Esophagus (tissue), 2 donors: Measurements from ENCODE around the gene APOM. TPM values are rescaled to one million over a fixed set of nuclear protein-coding genes. Genes with fewer than 3 reads are reported as not detected.

Source experiments
- H3K27ac ChIP-seq, 2 donors: one replicate each; pipeline ENCODE4 v1.5.1; 2013; ENCODE audit warnings: low read depth in 2 of 2, mild to moderate bottlenecking in 2 of 2, inconsistent platforms in 1 of 2, low read length in 1 of 2, moderate library complexity in 1 of 2
- H3K27me3 ChIP-seq, 2 donors: one replicate each; pipeline ENCODE4 v1.6.1; 2013; ENCODE audit warnings: low read length in 2 of 2, control low read depth in 1 of 2, mild to moderate bottlenecking in 1 of 2; ENCODE audit not compliant: insufficient read depth in 2 of 2, control insufficient read depth in 1 of 2
- H3K36me3 ChIP-seq, 2 donors: one replicate each; pipeline ENCODE4 v1.6.1; 2013; ENCODE audit warnings: low read length in 1 of 2; ENCODE audit not compliant: control insufficient read depth in 2 of 2, insufficient read depth in 2 of 2
- H3K4me1 ChIP-seq, 2 donors: one replicate each; pipeline ENCODE4 v1.6.1; 2013; ENCODE audit warnings: low read length in 1 of 2; ENCODE audit not compliant: control insufficient read depth in 2 of 2, insufficient read depth in 2 of 2
- H3K4me3 ChIP-seq, 2 donors: one replicate each; pipeline ENCODE4 v1.5.1; 2013; ENCODE audit warnings: low read length in 2 of 2, mild to moderate bottlenecking in 2 of 2, low read depth in 1 of 2, moderate library complexity in 1 of 2
- H3K9me3 ChIP-seq, 2 donors: one replicate each; pipeline ENCODE4 v1.6.1; 2013; ENCODE audit warnings: mild to moderate bottlenecking in 2 of 2, low read depth in 1 of 2, low read length in 1 of 2, moderate library complexity in 1 of 2; ENCODE audit not compliant: control insufficient read depth in 2 of 2, insufficient read depth in 1 of 2
- WGBS, 2 donors: extraction: QIAGEN DNeasy Blood & Tissue Kit; methylation state at CpG; one replicate each; pipeline ENCODE4 v1.1.7; 2013; 5-methylcytosine and 5-hydroxymethylcytosine counted together
- polyA plus RNA-seq, 2 donors: library from polyadenylated mRNA; stranded (reverse); fragments of 200-250 nt; gene quantifications; one replicate each; pipeline ENCODE4 v1.2.3, GENCODE V29; 2013
- donor health status: healthy with polysubstance abuse.
- donor health status: Bipolar disorder and iron deficiency.

The APOM gene
- polyA plus RNA-seq, 2 donors, result 4.3 to 6.0 TPM

DNA sequence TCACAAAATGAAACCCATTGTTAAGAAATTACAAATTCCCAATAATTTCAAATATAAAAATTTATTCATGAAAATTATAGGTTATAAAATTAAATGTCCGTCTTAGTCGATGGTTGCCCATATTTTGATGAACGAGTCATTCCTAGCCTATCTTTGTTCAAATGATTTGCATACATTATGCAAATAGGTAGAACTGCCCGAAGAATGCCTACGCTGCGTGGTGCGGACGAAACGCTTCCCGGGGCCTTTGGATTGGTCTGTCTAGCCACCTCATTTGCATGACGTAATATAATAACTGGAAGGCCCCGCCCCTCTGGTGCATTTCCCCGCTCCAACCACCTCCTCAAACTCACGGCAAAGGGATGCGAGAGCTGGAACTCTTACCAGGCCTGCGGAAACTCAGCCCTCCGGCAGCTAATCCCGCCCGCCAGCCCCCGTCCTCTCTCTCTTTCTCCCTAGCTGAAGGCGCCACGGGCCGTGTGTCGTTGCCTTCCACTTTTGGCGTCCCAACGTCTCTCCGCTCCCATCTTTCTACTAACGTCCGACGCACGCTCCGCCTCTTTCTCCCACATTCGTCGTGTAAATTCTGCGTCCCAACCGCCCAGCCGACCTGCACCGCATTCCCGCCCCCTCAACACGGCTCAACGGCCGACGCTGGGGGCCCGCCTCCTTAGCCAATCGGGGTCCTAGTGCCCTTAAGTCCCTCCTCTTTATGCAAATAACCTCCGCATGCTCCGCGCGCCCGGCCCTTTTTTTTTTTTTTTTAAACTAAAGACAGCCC, 35.7 kb upstream of the APOM start:
- H3K36me3 ChIP-seq, result peaks cover 6 to 10% of the 10 kb centered on the region in 2 donors
- H3K9me3 ChIP-seq, result no peaks in the 10 kb centered on the region
- no peaks in the 10 kb centered on the region for H3K27me3 ChIP-seq
- H3K4me3 ChIP-seq, result peak overlapping the region; percentile 71 to 87
- WGBS, 2 donors, result 0% methylated on average over 50 of the region's 50 CpGs
- no peaks in the 10 kb centered on the region for H3K4me1 ChIP-seq
- peak overlapping the region; percentile 99 to 100 for H3K27ac ChIP-seq

DNA sequence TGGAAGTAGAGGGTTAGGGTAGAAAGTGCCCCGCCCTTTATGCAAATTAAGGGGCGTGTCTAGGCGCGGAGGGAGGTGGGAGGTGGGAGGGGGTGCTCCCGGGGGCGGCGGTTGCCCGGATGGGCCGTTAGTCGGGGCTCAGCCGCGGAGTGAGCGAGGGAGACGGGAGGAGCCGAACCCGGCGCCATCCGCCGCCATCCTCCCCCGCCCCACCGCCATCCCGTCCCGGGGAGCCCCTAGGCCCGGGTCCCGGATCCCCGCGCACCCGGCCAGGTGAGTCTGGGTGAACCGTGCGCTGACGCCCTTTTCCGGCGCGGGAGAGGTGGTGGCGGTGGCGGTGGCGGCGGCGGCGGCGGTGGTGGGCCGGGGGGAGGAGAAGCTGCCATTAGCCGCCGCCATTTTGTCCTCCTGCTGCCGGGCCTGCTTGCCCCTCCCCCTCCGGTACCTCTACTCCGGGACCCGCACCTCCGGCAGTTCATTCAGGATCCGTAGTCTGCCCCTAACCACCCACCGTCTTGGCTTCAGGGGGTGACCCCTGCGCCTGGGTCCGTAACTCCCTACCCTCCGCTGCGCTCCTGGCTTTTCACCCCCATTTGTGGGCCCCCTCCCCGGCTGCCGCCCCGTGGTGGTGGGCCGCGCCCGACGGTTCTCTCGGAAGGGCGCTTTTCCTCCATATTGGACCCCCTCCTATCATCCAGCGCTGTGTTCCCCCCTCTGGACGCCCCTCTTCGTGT, 34.9 kb upstream of the APOM start, which contains the start of gene PRRC2A:
Gene PRRC2A, plus strand, starts transcription at position 130 of the 734 bp plus-strand sequence. CDS start 2,075 bp downstream, outside the sequence.
- WGBS, 2 donors, result 0% methylated on average over 36 to 66 of the region's 67 CpGs
- peaks cover 13 to 17% of the 10 kb centered on the region in 2 donors for H3K36me3 ChIP-seq

DNA sequence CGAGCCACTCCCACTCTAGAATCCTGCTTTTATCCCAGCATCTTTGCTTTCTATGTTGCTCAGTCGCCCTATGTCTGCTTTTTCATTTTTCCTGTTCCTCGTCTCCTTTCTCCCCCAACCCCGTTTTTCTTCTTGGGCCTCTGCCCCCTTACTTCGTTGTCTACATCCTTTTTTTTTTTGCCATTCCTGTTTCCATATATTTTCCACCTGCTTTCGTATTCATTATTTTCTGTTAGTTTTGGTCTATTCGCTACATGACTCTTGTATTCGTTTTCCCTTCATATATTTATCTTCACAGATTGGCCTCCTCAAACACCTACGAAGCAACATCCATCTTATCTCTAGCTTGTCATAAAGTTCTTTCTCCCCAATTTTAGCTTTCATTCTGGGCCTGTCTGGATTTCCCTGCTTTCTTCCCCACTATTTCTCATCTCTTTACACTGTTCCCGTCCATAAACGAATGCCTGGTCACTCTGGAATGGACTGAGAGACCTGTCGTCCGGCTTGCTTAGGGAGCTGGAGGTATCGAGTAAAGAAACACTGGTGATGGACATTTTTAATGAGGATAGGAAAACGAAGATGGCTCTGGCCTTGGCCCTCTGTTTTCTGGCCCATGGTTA, 34.3 kb upstream of the APOM start:
- Histone ChIP-seq H3K9me3 (no peaks in the 10 kb centered on the region), H3K4me3 (peak overlapping the region; percentile 71 to 87), H3K27me3 (no peaks in the 10 kb centered on the region), H3K27ac (peak overlapping the region; percentile 93 to 99), H3K4me1 (no peaks in the 10 kb centered on the region), H3K36me3 (peaks cover 16 to 20% of the 10 kb centered on the region in 2 donors)
- 7 to 8% methylated on average over 15 of the region's 15 CpGs for WGBS, 2 donors

More for the DNA sequence above, 34.9 kb upstream of the APOM start, which contains the start of gene PRRC2A:
- peak within 1 kb of the TSS; percentile 71 to 87 for H3K4me3 ChIP-seq
- no peaks in the 10 kb centered on the region for H3K27me3 ChIP-seq
- no peaks in the 10 kb centered on the region for H3K9me3 ChIP-seq
- H3K27ac ChIP-seq, result peak within 1 kb of the TSS; percentile 99 to 100
- H3K4me1 ChIP-seq, result no peaks in the 10 kb centered on the region

DNA sequence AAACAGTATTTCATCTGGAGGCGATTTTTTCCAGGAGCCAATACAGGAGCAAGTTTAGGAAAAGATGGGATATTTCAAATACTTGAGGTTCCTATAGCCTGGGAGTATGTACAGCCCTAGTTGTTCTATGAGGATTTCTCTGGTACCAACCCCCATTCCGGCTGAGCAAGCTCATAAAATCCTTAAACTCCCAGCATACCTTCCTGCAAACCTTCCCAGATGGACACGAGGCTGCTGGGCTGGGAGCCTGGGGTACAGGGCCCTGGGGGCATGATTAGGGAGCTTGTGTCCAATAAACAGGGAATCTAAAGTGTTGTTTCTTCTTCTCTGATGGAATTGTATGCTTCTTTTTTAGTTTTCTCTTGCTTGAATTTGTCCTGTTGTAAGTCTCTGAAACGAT, 33.7 kb upstream of the APOM start:
- no peaks in the 10 kb centered on the region for H3K4me1 ChIP-seq
- H3K9me3 ChIP-seq, result no peaks in the 10 kb centered on the region
- 18% methylated on average over 4 of the region's 4 CpGs for WGBS, 2 donors
- peak overlapping the region in 1 of 2 donors; percentile 71 for H3K4me3 ChIP-seq
- peak overlapping the region; percentile 89 to 99 for H3K27ac ChIP-seq
- H3K27me3 ChIP-seq, result no peaks in the 10 kb centered on the region
- peaks cover 18 to 25% of the 10 kb centered on the region in 2 donors for H3K36me3 ChIP-seq

DNA sequence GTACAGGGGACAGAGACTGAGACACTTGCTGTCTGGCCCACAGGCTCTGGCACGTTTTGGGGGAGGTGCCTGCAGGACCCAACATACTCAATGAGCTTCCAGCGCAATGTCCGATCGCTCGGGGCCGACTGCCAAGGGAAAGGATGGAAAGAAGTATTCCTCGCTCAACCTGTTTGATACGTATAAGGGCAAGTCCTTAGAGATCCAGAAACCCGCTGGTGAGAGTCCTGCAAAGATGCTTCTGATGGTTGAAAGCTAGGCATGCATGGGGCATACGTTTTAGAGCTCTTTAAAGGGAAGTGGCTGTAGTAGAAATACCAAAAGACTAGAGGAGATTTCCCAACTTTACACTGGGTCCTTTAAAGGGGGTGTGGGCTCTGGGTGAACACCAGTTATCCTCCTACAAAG, 33.0 kb upstream of the APOM start:
- WGBS, 2 donors, result 32 to 41% methylated on average over 10 of the region's 10 CpGs
- no peaks in the 10 kb centered on the region for H3K4me1 ChIP-seq
- H3K36me3 ChIP-seq, result peaks cover 24 to 32% of the 10 kb centered on the region in 2 donors
- peak overlapping the region in 1 of 2 donors; percentile 71 for H3K4me3 ChIP-seq
- no peaks in the 10 kb centered on the region for H3K27me3 ChIP-seq
- peak overlapping the region; percentile 71 to 99 for H3K27ac ChIP-seq
- H3K9me3 ChIP-seq, result no peaks in the 10 kb centered on the region

DNA sequence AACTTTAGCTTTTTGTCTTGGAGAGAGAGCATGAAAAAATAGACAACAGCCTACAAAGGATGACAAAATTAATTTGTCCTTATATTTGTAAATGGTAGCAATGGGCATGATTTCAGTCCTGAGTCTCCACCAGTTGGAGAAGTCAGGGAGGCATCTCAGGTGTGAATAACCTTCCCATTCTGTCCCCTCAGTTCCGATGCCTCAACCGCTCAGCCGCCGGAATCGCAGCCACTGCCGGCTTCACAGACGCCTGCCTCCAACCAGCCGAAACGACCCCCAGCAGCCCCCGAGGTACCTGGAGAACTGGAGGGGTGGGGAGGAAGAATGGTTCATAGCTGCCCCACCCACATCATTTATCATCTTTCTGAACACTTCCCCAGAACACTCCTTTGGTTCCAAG, 31.6 kb upstream of the APOM start:
- Histone ChIP-seq H3K4me3 (no peak overlapping the region), H3K27me3 (no peaks in the 10 kb centered on the region), H3K36me3 (peaks cover 29 to 38% of the 10 kb centered on the region in 2 donors), H3K27ac (no peak overlapping the region), H3K4me1 (no peaks in the 10 kb centered on the region), H3K9me3 (no peaks in the 10 kb centered on the region)
- 82 to 86% methylated on average over 10 of the region's 10 CpGs for WGBS, 2 donors

DNA sequence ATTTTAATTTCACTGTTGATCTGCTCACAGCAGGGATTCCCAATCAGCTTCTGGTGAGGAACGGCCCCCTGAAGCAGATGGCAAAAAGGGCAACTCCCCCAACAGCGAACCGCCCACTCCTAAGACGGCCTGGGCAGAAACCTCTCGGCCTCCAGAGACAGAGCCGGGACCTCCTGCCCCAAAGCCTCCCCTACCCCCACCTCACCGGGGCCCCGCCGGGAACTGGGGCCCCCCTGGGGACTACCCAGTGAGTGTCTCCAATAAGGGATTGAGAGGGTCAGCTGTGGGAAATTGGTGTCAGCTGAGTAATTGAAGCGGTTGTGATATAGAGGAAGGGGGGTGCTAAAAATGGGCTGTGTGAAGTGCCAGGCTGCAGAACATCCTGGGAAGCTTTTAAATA, 28.7 kb upstream of the APOM start:
- Histone ChIP-seq H3K27me3 (no peaks in the 10 kb centered on the region), H3K4me1 (no peaks in the 10 kb centered on the region), H3K9me3 (no peaks in the 10 kb centered on the region), H3K27ac (no peak overlapping the region), H3K36me3 (peaks cover 40 to 57% of the 10 kb centered on the region in 2 donors), H3K4me3 (no peak overlapping the region)
- WGBS, 2 donors, result 88 to 91% methylated on average over 10 of the region's 10 CpGs

DNA sequence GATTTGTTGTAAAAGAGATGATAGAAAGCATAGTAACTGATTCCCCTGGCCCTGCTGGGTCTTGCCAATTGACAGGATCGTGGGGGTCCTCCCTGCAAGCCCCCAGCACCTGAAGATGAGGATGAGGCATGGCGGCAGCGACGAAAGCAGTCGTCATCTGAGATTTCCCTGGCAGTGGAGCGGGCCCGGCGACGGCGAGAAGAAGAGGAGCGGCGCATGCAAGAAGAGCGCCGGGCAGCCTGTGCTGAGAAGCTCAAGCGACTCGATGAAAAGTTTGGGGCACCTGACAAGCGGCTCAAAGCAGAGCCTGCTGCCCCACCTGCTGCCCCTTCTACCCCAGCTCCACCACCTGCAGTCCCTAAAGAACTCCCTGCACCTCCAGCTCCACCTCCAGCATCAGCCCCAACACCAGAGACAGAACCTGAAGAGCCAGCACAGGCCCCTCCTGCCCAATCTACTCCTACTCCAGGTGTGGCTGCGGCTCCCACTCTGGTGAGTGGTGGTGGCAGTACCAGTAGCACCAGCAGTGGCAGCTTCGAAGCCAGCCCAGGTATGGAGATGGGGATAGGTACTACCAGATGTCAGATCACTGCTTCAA, 27.9 kb upstream of the APOM start:
- H3K4me3 ChIP-seq, result no peak overlapping the region
- no peaks in the 10 kb centered on the region for H3K27me3 ChIP-seq
- no peaks in the 10 kb centered on the region for H3K4me1 ChIP-seq
- H3K36me3 ChIP-seq, result peaks cover 40 to 65% of the 10 kb centered on the region in 2 donors
- 96% methylated on average over 19 of the region's 19 CpGs for WGBS, 2 donors
- H3K27ac ChIP-seq, result no peak overlapping the region
- H3K9me3 ChIP-seq, result no peaks in the 10 kb centered on the region

DNA sequence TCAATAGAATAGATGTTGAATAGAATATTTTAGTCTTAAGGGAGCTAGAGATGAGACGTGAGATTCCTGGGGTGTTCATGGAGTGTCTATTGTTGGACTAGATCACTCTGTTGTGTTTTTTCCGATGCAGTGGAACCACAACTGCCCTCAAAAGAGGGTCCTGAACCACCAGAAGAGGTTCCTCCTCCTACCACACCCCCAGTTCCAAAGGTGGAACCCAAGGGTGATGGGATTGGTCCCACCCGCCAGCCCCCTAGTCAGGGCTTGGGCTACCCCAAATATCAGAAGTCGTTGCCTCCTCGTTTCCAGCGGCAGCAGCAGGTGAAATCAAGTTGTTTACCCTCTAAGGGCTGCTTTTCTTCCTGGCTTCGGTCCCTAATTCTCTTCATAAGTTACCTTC, 26.7 kb upstream of the APOM start:
- Histone ChIP-seq H3K4me1 (no peaks in the 10 kb centered on the region), H3K36me3 (peaks cover 43 to 66% of the 10 kb centered on the region in 2 donors)
- WGBS, 2 donors, result 89 to 91% methylated on average over 7 of the region's 7 CpGs

More for the DNA sequence above, 26.7 kb upstream of the APOM start:
- Histone ChIP-seq H3K4me3 (no peak overlapping the region), H3K27ac (no peak overlapping the region), H3K27me3 (no peaks in the 10 kb centered on the region), H3K9me3 (no peaks in the 10 kb centered on the region)
